ENCODE measurements around the gene SNTB2.

The SNTB2 gene

DNA sequence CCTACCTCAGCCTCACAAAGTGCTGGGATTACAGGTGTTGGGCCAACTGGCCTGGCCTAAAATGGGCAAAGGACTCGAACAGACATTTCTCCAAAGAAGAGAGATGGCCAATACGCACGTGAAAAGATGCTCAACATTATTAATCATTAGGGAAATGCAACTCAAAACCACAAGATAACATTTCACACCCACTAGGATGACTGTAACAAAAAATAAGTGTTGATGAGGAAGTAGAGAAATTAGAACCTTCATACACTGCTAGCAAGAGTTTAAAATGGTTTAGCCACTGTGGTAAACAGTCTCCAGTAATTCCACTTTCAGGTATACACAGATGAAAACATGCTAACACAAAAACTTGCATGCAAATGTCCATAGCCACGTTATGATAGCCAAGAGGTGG, 159.0 kb downstream of the SNTB2 start:
- DNase-seq (no peak), ATAC-seq (no peak)

GRCh38 chr16:69346683-69347082, 159.7 kb downstream of the SNTB2 start:
- DNase-seq (no peak), ATAC-seq (no peak)

- ATAC-seq: no peak
- DNase-seq: no peak
These were observed 161.3 kb downstream of the SNTB2 start for GRCh38 chr16:69348222-69348621.

- ATAC-seq (no peak), DNase-seq (no peak)
These were observed 162.6 kb downstream of the SNTB2 start for GRCh38 chr16:69349536-69349935.

DNA sequence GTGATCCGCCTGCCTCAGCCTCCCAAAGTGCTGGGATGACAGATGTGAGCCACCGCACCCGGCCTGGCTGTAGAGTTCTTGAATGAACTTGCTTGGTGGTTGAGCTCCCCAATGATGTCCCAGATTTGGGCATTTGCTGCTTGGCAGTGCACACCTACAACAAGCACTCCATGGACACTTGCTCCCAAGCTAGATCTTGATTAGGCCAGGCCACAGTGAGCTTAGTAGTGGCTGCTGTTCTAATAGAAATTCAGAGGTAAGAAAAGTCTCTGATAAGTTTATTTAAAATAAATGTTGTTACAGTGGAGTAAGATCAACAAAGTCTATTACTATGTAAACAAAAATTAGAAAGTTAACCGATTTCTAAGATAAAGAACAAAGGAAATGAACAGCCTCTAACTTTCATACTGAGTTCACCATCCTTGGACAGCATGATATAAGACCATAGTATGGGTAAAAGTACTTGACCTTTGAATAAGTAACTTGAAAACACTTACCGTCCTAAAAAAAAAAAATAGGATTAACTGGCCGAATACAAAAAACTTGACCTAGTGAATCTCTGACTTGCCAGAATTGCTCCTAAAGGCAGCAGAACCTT, 163.7 kb downstream of the SNTB2 start:
- ATAC-seq: no peak

GRCh38 chr16:69351309-69352027, 164.5 kb downstream of the SNTB2 start, which contains the start of gene TMED6:
Gene TMED6, minus strand, starts transcription at chr16:69351786. Its CDS starts 33 bp downstream, at chr16:69351753.
- ATAC-seq: no peak
- DNase-seq: no peak

More for the DNA sequence above, 163.7 kb downstream of the SNTB2 start:
- DNase-seq: no peak

All from stimulated activated naive CD8-positive, alpha-beta T cell treated with anti-CD3 and anti-CD28 coated beads, Interleukin-15, Interleukin-2, amounts not matched to agents 100 U/mL and 50 U/mL, for 24 hours (primary cell).